HCT116 (cell line): ENCODE measurements around the gene MRGPRX1.

Experiments used
- CEBPB ChIP-seq: IDR thresholded peaks from 2 replicates; pipeline ENCODE4 v1.6.1; 2012; ENCODE audit warnings: low read depth
- EGR1 ChIP-seq: IDR thresholded peaks from 2 replicates; pipeline ENCODE4 v1.6.1; 2012; ENCODE audit warnings: low read depth
- EZH2 ChIP-seq: fragments of 200-600 bp; sonication (generic); IDR thresholded peaks from 2 replicates; pipeline ENCODE4 v1.6.1; 2017; ENCODE audit warnings: antibody characterized with exemption, mixed run types
- EZH2phosphoT487 ChIP-seq: fragments of 200-600 bp; IDR thresholded peaks from 2 replicates; pipeline ENCODE4 v1.6.1; 2018; ENCODE audit warnings: antibody characterized with exemption, borderline replicate concordance
- FOSL1 ChIP-seq: IDR thresholded peaks from 2 replicates; pipeline ENCODE4 v1.6.1; 2012; ENCODE audit warnings: low read depth
- POLR2A ChIP-seq: IDR thresholded peaks from 2 replicates; pipeline ENCODE4 v1.7.0; 2011; ENCODE audit warnings: borderline replicate concordance; ENCODE audit not compliant: insufficient read depth, insufficient read length; ENCODE audit errors: extremely low read depth
- SIN3A ChIP-seq: IDR thresholded peaks from 2 replicates; pipeline ENCODE4 v1.6.1; 2012; ENCODE audit warnings: low read depth
- TCF7L2 ChIP-seq: IDR thresholded peaks from 2 replicates; pipeline ENCODE4 v1.7.0; 2011; ENCODE audit warnings: borderline replicate concordance, inconsistent platforms; ENCODE audit not compliant: insufficient read depth, insufficient read length; ENCODE audit errors: extremely low read depth
- YY1 ChIP-seq: IDR thresholded peaks from 2 replicates; pipeline ENCODE4 v1.6.1; 2011; ENCODE audit warnings: low read length, low read depth, moderate library complexity, mild to moderate bottlenecking; ENCODE audit not compliant: insufficient replicate concordance; ENCODE audit errors: extremely low read depth
- ZNF274 ChIP-seq: fragments of 200-500 bp; sonication (Bioruptor generic); IDR thresholded peaks from 2 replicates; pipeline ENCODE4 v1.6.1; 2014; ENCODE audit warnings: mild to moderate bottlenecking, low read depth, low read length, inconsistent platforms
- TF ChIP-seq, protein P1 (sequence below), 3 experiments: fragments of 200-600 bp in 1 of 3; sonication (generic) in 1 of 3; IDR thresholded peaks in 2 of 3; conservative IDR thresholded peaks in 1 of 3; 2 replicates each; pipeline ENCODE4 v1.5.1; 2012 to 2017; ENCODE audit warnings: low read depth in 2 of 3, low read length in 2 of 3, antibody characterized with exemption in 1 of 3, borderline replicate concordance in 1 of 3, control low read depth in 1 of 3, mild to moderate bottlenecking in 1 of 3, mixed read lengths in 1 of 3, mixed run types in 1 of 3, moderate library complexity in 1 of 3; ENCODE audit not compliant: insufficient read depth in 1 of 3
- TF ChIP-seq, protein P2 (sequence below): IDR thresholded peaks from 2 replicates; pipeline ENCODE4 v1.6.1; 2012; ENCODE audit warnings: low read depth
- TF ChIP-seq, protein P3 (sequence below): IDR thresholded peaks from 2 replicates; pipeline ENCODE4 v1.6.1; 2012

DNA sequence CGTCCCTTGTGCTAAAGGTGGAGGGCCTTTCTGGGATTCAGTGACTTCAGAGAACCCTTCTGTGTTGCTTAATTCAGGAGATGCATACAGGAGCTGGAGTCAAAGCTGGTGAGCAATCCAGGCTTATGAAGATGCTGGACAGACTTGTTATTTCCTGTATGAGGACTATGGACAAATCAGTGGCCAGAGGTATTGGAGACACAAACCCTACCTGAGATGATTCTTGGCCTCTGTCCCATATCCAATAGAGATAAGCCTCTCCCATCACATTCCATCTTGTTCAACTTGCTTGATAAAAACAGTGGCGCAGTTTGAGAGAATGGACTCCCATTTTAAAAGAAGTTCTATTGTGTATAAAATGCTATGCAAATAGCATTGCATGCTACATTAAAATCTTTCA, at the start of gene MRGPRX1:
- TF ChIP-seq ZNF274 (no peak), POLR2A (no peak), FOSL1 (no peak), YY1 (no peak), SIN3A (no peak), EGR1 (no peak), TCF7L2 (no peak), EZH2 (no peak), EZH2phosphoT487 (no peak), CEBPB (no peak)
- TF ChIP-seq, protein P1, sequence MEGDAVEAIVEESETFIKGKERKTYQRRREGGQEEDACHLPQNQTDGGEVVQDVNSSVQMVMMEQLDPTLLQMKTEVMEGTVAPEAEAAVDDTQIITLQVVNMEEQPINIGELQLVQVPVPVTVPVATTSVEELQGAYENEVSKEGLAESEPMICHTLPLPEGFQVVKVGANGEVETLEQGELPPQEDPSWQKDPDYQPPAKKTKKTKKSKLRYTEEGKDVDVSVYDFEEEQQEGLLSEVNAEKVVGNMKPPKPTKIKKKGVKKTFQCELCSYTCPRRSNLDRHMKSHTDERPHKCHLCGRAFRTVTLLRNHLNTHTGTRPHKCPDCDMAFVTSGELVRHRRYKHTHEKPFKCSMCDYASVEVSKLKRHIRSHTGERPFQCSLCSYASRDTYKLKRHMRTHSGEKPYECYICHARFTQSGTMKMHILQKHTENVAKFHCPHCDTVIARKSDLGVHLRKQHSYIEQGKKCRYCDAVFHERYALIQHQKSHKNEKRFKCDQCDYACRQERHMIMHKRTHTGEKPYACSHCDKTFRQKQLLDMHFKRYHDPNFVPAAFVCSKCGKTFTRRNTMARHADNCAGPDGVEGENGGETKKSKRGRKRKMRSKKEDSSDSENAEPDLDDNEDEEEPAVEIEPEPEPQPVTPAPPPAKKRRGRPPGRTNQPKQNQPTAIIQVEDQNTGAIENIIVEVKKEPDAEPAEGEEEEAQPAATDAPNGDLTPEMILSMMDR (IDR thresholded peaks at IDR 0.05 in 2 of 3, conservative IDR thresholded peaks at IDR 0.05 in 1 of 3; ENCODE audit: borderline replicate concordance in 1 of 3, insufficient read depth in 1 of 3, low read depth in 2 of 3, low read length in 2 of 3): no peak
- TF ChIP-seq, protein P2, sequence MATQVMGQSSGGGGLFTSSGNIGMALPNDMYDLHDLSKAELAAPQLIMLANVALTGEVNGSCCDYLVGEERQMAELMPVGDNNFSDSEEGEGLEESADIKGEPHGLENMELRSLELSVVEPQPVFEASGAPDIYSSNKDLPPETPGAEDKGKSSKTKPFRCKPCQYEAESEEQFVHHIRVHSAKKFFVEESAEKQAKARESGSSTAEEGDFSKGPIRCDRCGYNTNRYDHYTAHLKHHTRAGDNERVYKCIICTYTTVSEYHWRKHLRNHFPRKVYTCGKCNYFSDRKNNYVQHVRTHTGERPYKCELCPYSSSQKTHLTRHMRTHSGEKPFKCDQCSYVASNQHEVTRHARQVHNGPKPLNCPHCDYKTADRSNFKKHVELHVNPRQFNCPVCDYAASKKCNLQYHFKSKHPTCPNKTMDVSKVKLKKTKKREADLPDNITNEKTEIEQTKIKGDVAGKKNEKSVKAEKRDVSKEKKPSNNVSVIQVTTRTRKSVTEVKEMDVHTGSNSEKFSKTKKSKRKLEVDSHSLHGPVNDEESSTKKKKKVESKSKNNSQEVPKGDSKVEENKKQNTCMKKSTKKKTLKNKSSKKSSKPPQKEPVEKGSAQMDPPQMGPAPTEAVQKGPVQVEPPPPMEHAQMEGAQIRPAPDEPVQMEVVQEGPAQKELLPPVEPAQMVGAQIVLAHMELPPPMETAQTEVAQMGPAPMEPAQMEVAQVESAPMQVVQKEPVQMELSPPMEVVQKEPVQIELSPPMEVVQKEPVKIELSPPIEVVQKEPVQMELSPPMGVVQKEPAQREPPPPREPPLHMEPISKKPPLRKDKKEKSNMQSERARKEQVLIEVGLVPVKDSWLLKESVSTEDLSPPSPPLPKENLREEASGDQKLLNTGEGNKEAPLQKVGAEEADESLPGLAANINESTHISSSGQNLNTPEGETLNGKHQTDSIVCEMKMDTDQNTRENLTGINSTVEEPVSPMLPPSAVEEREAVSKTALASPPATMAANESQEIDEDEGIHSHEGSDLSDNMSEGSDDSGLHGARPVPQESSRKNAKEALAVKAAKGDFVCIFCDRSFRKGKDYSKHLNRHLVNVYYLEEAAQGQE: no peak
- TF ChIP-seq, protein P3, sequence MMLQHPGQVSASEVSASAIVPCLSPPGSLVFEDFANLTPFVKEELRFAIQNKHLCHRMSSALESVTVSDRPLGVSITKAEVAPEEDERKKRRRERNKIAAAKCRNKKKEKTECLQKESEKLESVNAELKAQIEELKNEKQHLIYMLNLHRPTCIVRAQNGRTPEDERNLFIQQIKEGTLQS: no peak
